Measurements from ENCODE around the gene RBM6. TPM values are rescaled to one million over a fixed set of nuclear protein-coding genes. Genes with fewer than 3 reads are reported as not detected.

Gene RBM6
- total and polyA plus RNA-seq, 10 donors = 104 to 320 (median 154) TPM

- no peak for TF ChIP-seq CTCF (IDR thresholded peaks at IDR 0.05 in 8 of 11, conservative IDR thresholded peaks at IDR 0.05 in 3 of 11)
- intact Hi-C loops (cut with DNase I; ENCODE audit: low total_unique reads) = no loop called here
- H3K27ac ChIP-seq = no peak overlapping the region
- no peak for DNase-seq
- no peaks in the 10 kb centered on the region for H3K4me1 ChIP-seq
- no peak overlapping the region for H3K4me3 ChIP-seq
- no peaks in the 10 kb centered on the region for H3K9me3 ChIP-seq
- H3K27me3 ChIP-seq (replicated peaks in 1 of 7) = no peaks in the 10 kb centered on the region
- H3K36me3 ChIP-seq = peaks cover 0 to 97% (median 64%) of the 10 kb centered on the region in 6 donors
Measured at GRCh38 chr3:50050361-50050760, 110.4 kb downstream of the RBM6 start.

GRCh38 chr3:50057756-50058155 is 117.8 kb downstream of the RBM6 start:
- H3K36me3 ChIP-seq = peaks cover 10 to 100% (median 78%) of the 10 kb centered on the region in 6 donors
- 91 to 98% (median 96%) methylated on average over 6 of the region's 6 CpGs for WGBS, 5 donors
- no peaks in the 10 kb centered on the region for H3K27me3 ChIP-seq (replicated peaks in 1 of 7)
- intact Hi-C loops (cut with DNase I; ENCODE audit: low total_unique reads) = no loop called here
- H3K27ac ChIP-seq = no peak overlapping the region
- DNase-seq = no peak
- TF ChIP-seq POLR2AphosphoS5 (IDR thresholded peaks at IDR 0.05) (no peak), POLR2A (IDR thresholded peaks at IDR 0.05) (no peak), CTCF (IDR thresholded peaks at IDR 0.05 in 8 of 11, conservative IDR thresholded peaks at IDR 0.05 in 3 of 11) (no peak)
- no peaks in the 10 kb centered on the region for H3K4me1 ChIP-seq
- no peak overlapping the region for H3K4me3 ChIP-seq
- no peaks in the 10 kb centered on the region for H3K9me3 ChIP-seq

GRCh38 chr3:50068134-50068533 is 128.2 kb downstream of the RBM6 start:
- Histone ChIP-seq H3K27ac (no peak overlapping the region), H3K4me1 (no peaks in the 10 kb centered on the region), H3K4me3 (no peak overlapping the region), H3K9me3 (no peaks in the 10 kb centered on the region), H3K36me3 (peaks cover 2 to 100% (median 98%) of the 10 kb centered on the region in 6 donors), H3K27me3 (replicated peaks in 1 of 7) (no peaks in the 10 kb centered on the region)
- intact Hi-C loops (cut with DNase I; ENCODE audit: low total_unique reads) = no loop called here
- TF ChIP-seq POLR2A (IDR thresholded peaks at IDR 0.05) = no peak
- TF ChIP-seq CTCF (IDR thresholded peaks at IDR 0.05 in 8 of 11, conservative IDR thresholded peaks at IDR 0.05 in 3 of 11) = no peak
- no peak for TF ChIP-seq POLR2AphosphoS5 (IDR thresholded peaks at IDR 0.05)
- 87 to 99% (median 90%) methylated on average over 2 of the region's 2 CpGs for WGBS, 5 donors
- DNase-seq = no peak

- H3K36me3 ChIP-seq = peaks cover 0 to 55% (median 47%) of the 10 kb centered on the region in 6 donors
- TF ChIP-seq POLR2AphosphoS5 (IDR thresholded peaks at IDR 0.05) (no peak), POLR2A (IDR thresholded peaks at IDR 0.05) (no peak), CTCF (IDR thresholded peaks at IDR 0.05 in 8 of 11, conservative IDR thresholded peaks at IDR 0.05 in 3 of 11) (no peak)
- 88 to 100% (median 92%) methylated on average over 1 of the region's 1 CpG for WGBS, 5 donors
- intact Hi-C loops (cut with DNase I; ENCODE audit: low total_unique reads) = no loop called here
- no peak overlapping the region for H3K4me3 ChIP-seq
- H3K4me1 ChIP-seq = peaks cover 6 to 38% (median 14%) of the 10 kb centered on the region in 6 donors
- H3K9me3 ChIP-seq = no peaks in the 10 kb centered on the region
- no peak for DNase-seq
- H3K27ac ChIP-seq = peak overlapping the region in 4 of 8 donors; percentile 23 to 45 (median 28)
- no peaks in the 10 kb centered on the region for H3K27me3 ChIP-seq (replicated peaks in 1 of 7)
Measured at GRCh38 chr3:50078091-50078490, 138.1 kb downstream of the RBM6 start.
